ENCODE measurements around the gene KRTAP29-1.
A peak's percentile ranks its signal among the peaks of the same experiment; 100 is the strongest.

KRTAP29-1 gene

DNA sequence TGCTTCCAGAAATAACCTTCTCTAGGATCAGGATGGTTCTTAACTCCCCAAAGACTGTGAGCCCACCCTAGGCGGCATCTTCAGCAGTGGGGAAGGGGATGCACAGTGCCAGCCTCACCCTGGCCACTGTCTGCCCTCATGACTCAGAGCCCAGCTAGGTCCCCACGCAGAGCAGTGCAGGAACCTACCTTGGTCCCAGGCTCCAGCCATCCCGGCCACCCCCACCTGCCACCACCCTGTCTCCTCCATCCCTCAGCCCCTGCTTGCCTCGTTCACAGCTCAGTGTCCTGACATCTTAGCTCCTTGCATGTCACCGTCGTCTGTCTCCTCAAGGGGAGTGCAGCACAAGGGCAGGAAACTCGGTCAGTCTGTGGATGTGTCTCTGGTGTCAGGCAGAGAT is 29.0 kb upstream of the KRTAP29-1 start (continued):
- TF ChIP-seq ZNF146 (tag by site-specific recombination; IDR thresholded peaks at IDR 0.05) (no peak), ZXDB (tag by site-specific recombination; IDR thresholded peaks at IDR 0.05) (no peak), ZNF23 (tag by site-specific recombination; IDR thresholded peaks at IDR 0.05; ENCODE audit: borderline replicate concordance) (no peak), ZNF335 (tag by site-specific recombination; conservative IDR thresholded peaks at IDR 0.05) (no peak), ZNF426 (tag by site-specific recombination; IDR thresholded peaks at IDR 0.05) (no peak), ZNF350 (tag by site-specific recombination; IDR thresholded peaks at IDR 0.05) (no peak), TRIM28 (IDR thresholded peaks at IDR 0.05; ENCODE audit: borderline replicate concordance, low read length) (no peak), ZNF513 (tag by site-specific recombination; IDR thresholded peaks at IDR 0.05) (no peak)
- TF ChIP-seq, protein P1, sequence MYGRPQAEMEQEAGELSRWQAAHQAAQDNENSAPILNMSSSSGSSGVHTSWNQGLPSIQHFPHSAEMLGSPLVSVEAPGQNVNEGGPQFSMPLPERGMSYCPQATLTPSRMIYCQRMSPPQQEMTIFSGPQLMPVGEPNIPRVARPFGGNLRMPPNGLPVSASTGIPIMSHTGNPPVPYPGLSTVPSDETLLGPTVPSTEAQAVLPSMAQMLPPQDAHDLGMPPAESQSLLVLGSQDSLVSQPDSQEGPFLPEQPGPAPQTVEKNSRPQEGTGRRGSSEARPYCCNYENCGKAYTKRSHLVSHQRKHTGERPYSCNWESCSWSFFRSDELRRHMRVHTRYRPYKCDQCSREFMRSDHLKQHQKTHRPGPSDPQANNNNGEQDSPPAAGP (tag by site-specific recombination; IDR thresholded peaks at IDR 0.05): no peak

GRCh38 chr17:41329279-41329948 is 26.8 kb upstream of the KRTAP29-1 start:
- TF ChIP-seq ZNF146 (tag by site-specific recombination; IDR thresholded peaks at IDR 0.05): no peak
- TF ChIP-seq, protein P2, sequence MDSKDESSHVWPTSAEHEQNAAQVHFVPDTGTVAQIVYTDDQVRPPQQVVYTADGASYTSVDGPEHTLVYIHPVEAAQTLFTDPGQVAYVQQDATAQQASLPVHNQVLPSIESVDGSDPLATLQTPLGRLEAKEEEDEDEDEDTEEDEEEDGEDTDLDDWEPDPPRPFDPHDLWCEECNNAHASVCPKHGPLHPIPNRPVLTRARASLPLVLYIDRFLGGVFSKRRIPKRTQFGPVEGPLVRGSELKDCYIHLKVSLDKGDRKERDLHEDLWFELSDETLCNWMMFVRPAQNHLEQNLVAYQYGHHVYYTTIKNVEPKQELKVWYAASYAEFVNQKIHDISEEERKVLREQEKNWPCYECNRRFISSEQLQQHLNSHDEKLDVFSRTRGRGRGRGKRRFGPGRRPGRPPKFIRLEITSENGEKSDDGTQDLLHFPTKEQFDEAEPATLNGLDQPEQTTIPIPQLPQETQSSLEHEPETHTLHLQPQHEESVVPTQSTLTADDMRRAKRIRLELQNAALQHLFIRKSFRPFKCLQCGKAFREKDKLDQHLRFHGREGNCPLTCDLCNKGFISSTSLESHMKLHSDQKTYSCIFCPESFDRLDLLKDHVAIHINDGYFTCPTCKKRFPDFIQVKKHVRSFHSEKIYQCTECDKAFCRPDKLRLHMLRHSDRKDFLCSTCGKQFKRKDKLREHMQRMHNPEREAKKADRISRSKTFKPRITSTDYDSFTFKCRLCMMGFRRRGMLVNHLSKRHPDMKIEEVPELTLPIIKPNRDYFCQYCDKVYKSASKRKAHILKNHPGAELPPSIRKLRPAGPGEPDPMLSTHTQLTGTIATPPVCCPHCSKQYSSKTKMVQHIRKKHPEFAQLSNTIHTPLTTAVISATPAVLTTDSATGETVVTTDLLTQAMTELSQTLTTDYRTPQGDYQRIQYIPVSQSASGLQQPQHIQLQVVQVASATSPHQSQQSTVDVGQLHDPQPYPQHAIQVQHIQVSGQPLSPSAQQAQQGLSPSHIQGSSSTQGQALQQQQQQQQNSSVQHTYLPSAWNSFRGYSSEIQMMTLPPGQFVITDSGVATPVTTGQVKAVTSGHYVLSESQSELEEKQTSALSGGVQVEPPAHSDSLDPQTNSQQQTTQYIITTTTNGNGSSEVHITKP (tag by site-specific recombination; IDR thresholded peaks at IDR 0.05): peak; percentile 11; the same call in 1 of the 2 replicates
- no peak for TF ChIP-seq ZNF529 (tag by site-specific recombination; IDR thresholded peaks at IDR 0.05; ENCODE audit: insufficient replicate concordance)
- TF ChIP-seq ZBTB20 (tag by site-specific recombination; IDR thresholded peaks at IDR 0.05): 0 out of 2 replicates have a peak, but pooled peaks have one; percentile 15
- 0 out of 2 replicates have a peak, but pooled peaks have one; percentile 42 for TF ChIP-seq ZBTB17 (tag by site-specific recombination; IDR thresholded peaks at IDR 0.05)
- peak; percentile 68 for TF ChIP-seq ZNF654 (tag by site-specific recombination; IDR thresholded peaks at IDR 0.05; ENCODE audit: low read depth)
- TF ChIP-seq CTCF (tag by site-specific recombination; IDR thresholded peaks at IDR 0.05): peak; percentile 82
- 0 out of 2 replicates have a peak, but pooled peaks have one; percentile 15 for TF ChIP-seq ZNF600 (tag by site-specific recombination; IDR thresholded peaks at IDR 0.05)
- no peak overlapping the region for H3K4me3 ChIP-seq (ENCODE audit: low read depth, low read length)
- POLR2A ChIA-PET: no interaction called here
- no peak overlapping the region for H3K27ac ChIP-seq (ENCODE audit: extremely low read depth, low read depth, low read length)
- CTCF ChIA-PET: interaction anchor here (0.5 to 2.8 kb wide), 24 partner anchors 9 to 909 kb away, joined by 3 to 16 read pairs (median 4); partner anchors contain the start of genes KRTAP17-1 and KRTAP4-2
- no peaks in the 10 kb centered on the region for H3K9me3 ChIP-seq (ENCODE audit: control insufficient read depth, insufficient read depth, low read depth, low read length)
- H3K36me3 ChIP-seq (ENCODE audit: control insufficient read depth in 2 of 2, insufficient read depth in 1 of 2, low read length in 2 of 2): no peaks in the 10 kb centered on the region
- H3K4me1 ChIP-seq (ENCODE audit: control insufficient read depth, insufficient read depth, low read length): no peaks in the 10 kb centered on the region

All from HEK293 (cell line).